Neuronal stem cell (in vitro differentiated cells): ENCODE data around the gene UGT2B7. TPM values are rescaled to one million over a fixed set of nuclear protein-coding genes. Genes with fewer than 3 reads are reported as not detected.
A peak's percentile ranks its signal among the peaks of the same experiment; 100 is the strongest.
"Not testable (repeated sequence)": the region's sequence is repeated elsewhere in the genome, so short reads cannot be mapped to it uniquely, and the experiment has no call there.

Experiments
- DNase-seq: peaks from one replicate; pipeline ENCODE4 v3.0.0-alpha.2; 2013; ENCODE audit warnings: low spot score
- H2AFZ ChIP-seq: one replicate; pipeline ENCODE4 v1.6.1; 2013; ENCODE audit warnings: mild to moderate bottlenecking, low read length, inconsistent platforms
- H2AK5ac ChIP-seq: 2 replicates; pipeline ENCODE4 v1.6.1; 2013; ENCODE audit warnings: low read depth, mild to moderate bottlenecking, inconsistent platforms, low read length, moderate library complexity, mixed read lengths
- H2BK120ac ChIP-seq: 2 replicates; pipeline ENCODE4 v1.6.1; 2013; ENCODE audit warnings: low read depth, mild to moderate bottlenecking, inconsistent platforms, low read length, moderate library complexity, mixed read lengths
- H2BK12ac ChIP-seq: one replicate; pipeline ENCODE4 v1.6.1; 2013; ENCODE audit warnings: low read length, inconsistent platforms
- H2BK15ac ChIP-seq: 2 replicates; pipeline ENCODE4 v1.6.1; 2013; ENCODE audit warnings: mild to moderate bottlenecking, low read length, inconsistent platforms, mixed read lengths
- H2BK5ac ChIP-seq: one replicate; pipeline ENCODE4 v1.6.1; 2013; ENCODE audit warnings: inconsistent platforms, mild to moderate bottlenecking, low read length, moderate library complexity
- H3K14ac ChIP-seq: one replicate; pipeline ENCODE4 v1.6.1; 2013; ENCODE audit warnings: low read length, inconsistent platforms
- H3K18ac ChIP-seq: 2 replicates; pipeline ENCODE4 v1.6.1; 2013; ENCODE audit warnings: low read length, inconsistent platforms
- H3K23ac ChIP-seq: 2 replicates; pipeline ENCODE4 v1.6.1; 2013; ENCODE audit warnings: low read depth, mild to moderate bottlenecking, mixed read lengths, low read length, inconsistent platforms; ENCODE audit not compliant: poor library complexity
- H3K27ac ChIP-seq: replicated peaks from 3 replicates; pipeline ENCODE4 v1.5.1; 2013; ENCODE audit warnings: low read length, inconsistent platforms
- H3K27me3 ChIP-seq, 3 experiments: 2 replicates each; pipeline ENCODE4 v1.6.1; 2013; ENCODE audit warnings: low read length in 3 of 3, mild to moderate bottlenecking in 2 of 3, inconsistent platforms in 1 of 3, low read depth in 1 of 3, mixed read lengths in 1 of 3, moderate library complexity in 1 of 3; ENCODE audit not compliant: control insufficient read depth in 3 of 3, insufficient read depth in 3 of 3
- H3K36me3 ChIP-seq, 2 donors: replicated peaks in 1 of 2; 2 replicates each; pipeline ENCODE4 v1.6.1; 2013; ENCODE audit warnings: low read length in 2 of 2; ENCODE audit not compliant: control insufficient read depth in 2 of 2, insufficient read depth in 2 of 2
- H3K4ac ChIP-seq: 2 replicates; pipeline ENCODE4 v1.6.1; 2013; ENCODE audit warnings: inconsistent platforms, mild to moderate bottlenecking, low read length, moderate library complexity
- H3K4me1 ChIP-seq, 2 donors: 1 replicate in 1 of 2; 2 replicates in 1 of 2; pipeline ENCODE4 v1.6.1; 2013; ENCODE audit warnings: low read length in 2 of 2, low read depth in 1 of 2; ENCODE audit not compliant: control insufficient read depth in 2 of 2, insufficient read depth in 1 of 2
- H3K4me2 ChIP-seq: one replicate; pipeline ENCODE4 v1.6.1; 2013; ENCODE audit warnings: mild to moderate bottlenecking, low read length, inconsistent platforms; ENCODE audit not compliant: insufficient read depth, poor library complexity, severe bottlenecking
- H3K4me3 ChIP-seq, 2 donors: 2 replicates each; pipeline ENCODE4 v1.5.1; 2013; ENCODE audit warnings: low read length in 2 of 2, mild to moderate bottlenecking in 2 of 2, inconsistent platforms in 1 of 2, moderate library complexity in 1 of 2
- H3K79me1 ChIP-seq: one replicate; pipeline ENCODE4 v1.6.1; 2013; ENCODE audit warnings: low read depth, mild to moderate bottlenecking, inconsistent platforms, low read length, moderate library complexity
- H3K9ac ChIP-seq: one replicate; pipeline ENCODE4 v1.6.1; 2013; ENCODE audit warnings: mild to moderate bottlenecking, low read depth, low read length, inconsistent platforms; ENCODE audit not compliant: poor library complexity
- H3K9me3 ChIP-seq, 2 donors: replicated peaks in 1 of 2; 2 replicates each; pipeline versions ENCODE3 to v1.6.1; 2013; ENCODE audit warnings: low read length in 2 of 2, mild to moderate bottlenecking in 2 of 2, inconsistent platforms in 1 of 2, low read depth in 1 of 2, mixed read lengths in 1 of 2, moderate library complexity in 1 of 2; ENCODE audit not compliant: control insufficient read depth in 2 of 2, insufficient read depth in 1 of 2
- H4K8ac ChIP-seq: one replicate; pipeline ENCODE4 v1.6.1; 2013; ENCODE audit warnings: low read depth, mild to moderate bottlenecking, inconsistent platforms, low read length, moderate library complexity
- H4K91ac ChIP-seq: one replicate; pipeline ENCODE4 v1.6.1; 2013; ENCODE audit warnings: low read length, low read depth, mild to moderate bottlenecking, inconsistent platforms; ENCODE audit not compliant: poor library complexity
- WGBS, 2 donors: extraction: QIAGEN DNeasy Blood & Tissue Kit; methylation state at CpG; one replicate each; pipeline ENCODE4 v1.1.7; 2013; ENCODE audit warnings: missing lambda C conversion rate in 2 of 2, mixed read lengths in 1 of 2; ENCODE audit not compliant: insufficient read length in 2 of 2, insufficient replicate concordance in 1 of 2; ENCODE audit errors: extremely low coverage in 2 of 2; 5-methylcytosine and 5-hydroxymethylcytosine counted together
- polyA plus RNA-seq, 2 experiments: library from polyadenylated mRNA; stranded (reverse); fragments of 200-250 nt; gene quantifications; one replicate each; pipeline ENCODE4 v1.2.3, GENCODE V29; 2013

Gene UGT2B7
- not detected for polyA plus RNA-seq (2013, experiment 1 of 2)
- 0.01 TPM for polyA plus RNA-seq (2013, experiment 2 of 2)

GRCh38 chr4:69096111-69096656 lies at the start of gene UGT2B7:
TSS of gene UGT2B7 (plus strand) at chr4:69096474. CDS start at chr4:69096521, 47 bp downstream.
- no peak within 1 kb of the TSS for H3K27ac ChIP-seq
- no peak within 1 kb of the TSS for H2BK12ac ChIP-seq
- H3K23ac ChIP-seq, result no peak within 1 kb of the TSS

DNA sequence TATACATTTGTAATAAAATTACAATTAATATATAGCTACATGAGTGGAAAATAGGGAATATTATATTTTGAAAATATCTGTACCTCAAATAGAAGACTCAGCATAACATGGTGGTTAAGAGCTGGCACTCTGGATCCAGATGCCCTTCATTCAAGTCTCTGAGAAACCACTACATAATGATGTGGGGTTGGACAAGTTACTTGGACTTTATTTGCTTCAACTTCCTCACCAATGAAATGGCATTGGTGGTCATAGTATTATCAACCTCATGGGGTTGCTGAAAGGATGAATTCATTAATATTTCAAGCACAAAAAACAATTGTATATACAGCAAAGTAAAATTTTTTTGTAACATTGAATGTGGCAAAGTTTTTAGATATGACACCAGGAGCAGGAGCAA lies 46.4 kb upstream of the UGT2B7 start:
- Histone ChIP-seq H3K9me3 (no peaks in the 10 kb centered on the region), H3K14ac (no peak overlapping the region), H3K27me3 (no peaks in the 10 kb centered on the region), H2BK15ac (no peak overlapping the region), H3K27ac (no peak overlapping the region), H2BK12ac (no peak overlapping the region), H2AFZ (no peak overlapping the region), H2BK5ac (no peak overlapping the region), H3K4me1 (peaks cover 0 to 7% of the 10 kb centered on the region in 2 donors), H3K4me3 (no peak overlapping the region), H4K91ac (no peak overlapping the region), H3K18ac (no peak overlapping the region), H4K8ac (no peak overlapping the region), H3K4ac (no peak overlapping the region), H3K4me2 (no peak overlapping the region), H3K9ac (no peak overlapping the region), H2AK5ac (no peak overlapping the region), H2BK120ac (no peak overlapping the region), H3K23ac (no peak overlapping the region), H3K36me3 (no peaks in the 10 kb centered on the region), H3K79me1 (no peaks in the 10 kb centered on the region)
- DNase-seq, result no peak

More at GRCh38 chr4:69096111-69096656, at the start of gene UGT2B7:
- H2AK5ac ChIP-seq, result no peak within 1 kb of the TSS
- H3K27me3 ChIP-seq, result no peaks in the 10 kb centered on the region
- no peak within 1 kb of the TSS for H4K91ac ChIP-seq
- H3K18ac ChIP-seq, result no peak within 1 kb of the TSS
- no peak within 1 kb of the TSS for H3K14ac ChIP-seq
- no peak within 1 kb of the TSS for H2BK5ac ChIP-seq
- H2BK15ac ChIP-seq, result no peak within 1 kb of the TSS
- H3K9me3 ChIP-seq, result no peaks in the 10 kb centered on the region
- no peak within 1 kb of the TSS for H3K4ac ChIP-seq
- no peak within 1 kb of the TSS for H2BK120ac ChIP-seq
- peaks cover 0 to 2% of the 10 kb centered on the region in 2 donors for H3K4me1 ChIP-seq
- no peaks in the 10 kb centered on the region for H3K36me3 ChIP-seq
- H3K79me1 ChIP-seq, result no peaks in the 10 kb centered on the region
- peak within 1 kb of the TSS; percentile 25 for H2AFZ ChIP-seq
- H4K8ac ChIP-seq, result no peak within 1 kb of the TSS
- H3K4me2 ChIP-seq, result no peak within 1 kb of the TSS
- H3K9ac ChIP-seq, result no peak within 1 kb of the TSS
- no peak within 1 kb of the TSS for H3K4me3 ChIP-seq
- DNase-seq, result no peak

- peak overlapping the region; percentile 88 for H2AFZ ChIP-seq
- H3K4ac ChIP-seq, result not testable (repeated sequence)
Observed at GRCh38 chr4:69050853-69051575, 45.3 kb upstream of the UGT2B7 start.

DNA sequence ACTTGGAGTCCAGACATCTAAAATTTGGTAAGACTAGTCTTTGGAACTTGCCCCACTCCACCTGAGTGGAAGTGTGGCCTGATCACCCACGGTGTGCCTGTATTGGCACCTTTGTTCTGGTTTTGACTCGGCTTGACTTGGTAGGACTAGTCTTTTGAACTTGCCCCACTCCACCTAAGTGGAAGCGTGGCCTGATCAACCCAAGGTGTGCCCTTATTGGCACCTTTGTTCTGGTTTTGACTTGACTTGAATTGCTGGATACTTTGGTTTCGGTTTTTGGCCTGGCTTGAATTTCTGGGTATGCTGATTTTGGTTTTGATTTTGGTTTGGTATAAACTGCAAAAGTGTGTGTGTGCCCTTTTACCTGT lies 44.7 kb upstream of the UGT2B7 start:
- Histone ChIP-seq H3K9me3 (no peaks in the 10 kb centered on the region), H3K9ac (no peak overlapping the region), H3K79me1 (no peaks in the 10 kb centered on the region), H3K18ac (no peak overlapping the region), H3K27ac (no peak overlapping the region), H2BK120ac (no peak overlapping the region), H3K36me3 (no peaks in the 10 kb centered on the region), H3K4ac (no peak overlapping the region), H3K23ac (no peak overlapping the region), H3K4me1 (peaks cover 0 to 7% of the 10 kb centered on the region in 2 donors), H2AFZ (peak overlapping the region; percentile 88), H2AK5ac (no peak overlapping the region), H4K8ac (no peak overlapping the region), H2BK5ac (no peak overlapping the region), H3K27me3 (no peaks in the 10 kb centered on the region), H3K4me2 (no peak overlapping the region), H4K91ac (no peak overlapping the region), H2BK15ac (no peak overlapping the region), H2BK12ac (no peak overlapping the region), H3K14ac (no peak overlapping the region), H3K4me3 (no peak overlapping the region)
- WGBS, 2 donors, result no CpG with 5 or more reads among the region's 4 CpGs
- DNase-seq, result no peak

More at GRCh38 chr4:69050853-69051575, 45.3 kb upstream of the UGT2B7 start:
- H3K27ac ChIP-seq, H3K4me1 ChIP-seq, H2BK120ac ChIP-seq, H4K8ac ChIP-seq, H3K4me2 ChIP-seq, H3K9ac ChIP-seq, H3K79me1 ChIP-seq, H2AK5ac ChIP-seq, H3K14ac ChIP-seq, H2BK12ac ChIP-seq, H4K91ac ChIP-seq, H2BK15ac ChIP-seq, H3K23ac ChIP-seq, H3K36me3 ChIP-seq, H3K18ac ChIP-seq, H3K27me3 ChIP-seq, H3K9me3 ChIP-seq, H2BK5ac ChIP-seq: not testable (repeated sequence)
- DNase-seq, result peak; percentile 23
- no CpG with 5 or more reads among the region's 12 CpGs for WGBS, 2 donors
- peak overlapping the region in 1 of 2 donors; percentile 36 for H3K4me3 ChIP-seq
